HG02870 (cell line): ENCODE data around the gene GATA6.
"Not testable (repeated sequence)": the region's sequence is repeated elsewhere in the genome, so short reads cannot be mapped to it uniquely, and the experiment has no call there.

Experiments used
- ATAC-seq: cut with Tn5 transposase; IDR thresholded peaks from one replicate; pipeline ENCODE4 v1.9.1; 2021; ENCODE audit warnings: mild to moderate bottlenecking, moderate library complexity; ENCODE audit not compliant: unreplicated experiment

Gene GATA6

DNA sequence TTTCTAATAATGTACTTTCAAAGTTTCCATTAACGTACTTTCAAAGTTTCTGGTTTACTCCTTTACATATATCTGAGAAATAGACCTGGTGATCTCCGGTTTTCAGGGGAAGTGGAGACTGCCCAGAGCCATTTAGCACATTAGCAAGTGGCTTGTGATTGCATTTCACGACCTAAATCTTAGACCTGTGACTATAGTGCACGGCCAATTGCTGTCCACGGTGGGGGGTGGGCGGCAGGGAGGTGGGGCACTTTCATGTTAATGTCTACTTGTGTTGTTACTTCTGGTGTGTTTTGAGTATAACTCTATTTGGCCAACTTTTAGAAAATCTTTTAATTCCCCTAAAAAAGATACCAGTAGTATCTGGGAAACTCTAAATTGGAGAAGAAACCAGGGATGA, 11.3 kb downstream of the GATA6 start:
- ATAC-seq: no peak

DNA sequence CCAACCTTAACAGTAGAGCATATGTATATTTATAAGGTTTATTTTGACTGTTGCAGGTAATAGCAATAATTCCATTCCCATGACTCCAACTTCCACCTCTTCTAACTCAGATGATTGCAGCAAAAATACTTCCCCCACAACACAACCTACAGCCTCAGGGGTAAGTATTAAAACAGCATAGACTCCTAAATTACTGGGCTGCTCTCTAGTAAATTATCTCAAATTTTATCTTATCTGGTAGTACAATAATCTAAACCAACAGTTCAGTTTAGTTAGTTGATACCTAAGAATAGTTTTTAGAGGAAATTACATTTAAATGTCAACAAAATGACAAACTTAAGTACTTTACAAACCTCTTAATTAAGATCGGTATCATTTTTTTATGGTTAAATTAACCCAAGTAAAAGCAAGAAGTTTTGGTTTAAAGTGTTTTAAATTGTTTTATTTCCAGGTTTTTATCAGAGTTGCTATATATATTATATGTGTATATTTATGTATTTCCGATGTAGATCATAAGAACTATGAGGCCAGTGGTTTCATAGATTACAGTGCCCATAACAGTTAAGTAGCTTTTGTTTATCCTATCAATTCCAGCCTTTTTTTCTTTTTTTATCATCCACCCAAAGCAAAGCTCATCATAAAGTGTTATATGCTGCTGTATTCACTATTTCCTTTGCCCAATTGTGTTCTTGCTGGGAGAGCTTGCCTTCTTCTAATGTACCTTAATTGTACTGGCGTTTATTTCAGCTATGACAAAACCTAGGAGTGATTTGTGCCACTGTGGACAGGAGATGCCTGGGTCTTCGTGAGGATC, 13.7 kb downstream of the GATA6 start:
- no peak for ATAC-seq

DNA sequence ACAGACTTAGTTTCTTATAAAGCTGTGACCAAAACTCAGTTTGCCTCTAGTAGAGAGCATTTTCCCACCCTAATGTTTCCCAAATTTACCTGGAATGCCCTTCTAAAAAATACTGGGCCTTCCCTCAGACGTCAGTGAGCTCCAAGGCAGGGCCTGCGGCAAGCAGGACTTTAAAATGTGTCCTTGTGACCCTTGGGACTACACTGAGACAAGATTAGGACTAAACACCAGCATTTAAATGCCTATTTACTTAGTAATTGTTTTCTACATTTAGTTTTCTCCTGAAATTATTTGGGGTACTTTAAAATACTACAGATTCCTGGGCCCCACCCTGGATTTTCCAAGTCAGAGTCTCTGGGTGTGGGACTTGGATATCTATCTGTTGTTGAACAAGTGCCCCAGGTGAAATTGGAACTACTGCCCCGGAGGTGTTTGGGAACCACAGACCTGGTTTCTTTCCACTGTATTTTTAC, 14.3 kb downstream of the GATA6 start:
- no peak for ATAC-seq

DNA sequence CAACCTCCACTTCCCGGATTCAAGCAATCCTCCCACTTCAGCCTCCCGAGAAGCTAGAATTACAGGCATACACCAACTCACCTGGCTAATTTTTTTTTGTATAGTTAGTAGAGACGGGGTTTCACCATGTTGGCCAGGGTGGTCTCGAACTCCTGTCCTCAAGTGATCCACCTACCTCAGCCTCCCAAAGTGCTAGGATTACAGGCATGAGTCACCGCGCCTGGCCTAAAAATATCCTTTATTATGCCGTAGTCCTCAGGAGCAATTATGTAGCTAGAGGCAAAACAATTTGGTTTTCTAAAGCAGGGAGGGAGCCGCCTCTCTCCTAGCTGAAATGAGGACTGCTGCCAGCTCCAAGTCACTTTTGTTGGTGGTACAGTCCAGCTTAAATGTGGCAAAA, 15.2 kb downstream of the GATA6 start:
- not testable (repeated sequence) for ATAC-seq

DNA sequence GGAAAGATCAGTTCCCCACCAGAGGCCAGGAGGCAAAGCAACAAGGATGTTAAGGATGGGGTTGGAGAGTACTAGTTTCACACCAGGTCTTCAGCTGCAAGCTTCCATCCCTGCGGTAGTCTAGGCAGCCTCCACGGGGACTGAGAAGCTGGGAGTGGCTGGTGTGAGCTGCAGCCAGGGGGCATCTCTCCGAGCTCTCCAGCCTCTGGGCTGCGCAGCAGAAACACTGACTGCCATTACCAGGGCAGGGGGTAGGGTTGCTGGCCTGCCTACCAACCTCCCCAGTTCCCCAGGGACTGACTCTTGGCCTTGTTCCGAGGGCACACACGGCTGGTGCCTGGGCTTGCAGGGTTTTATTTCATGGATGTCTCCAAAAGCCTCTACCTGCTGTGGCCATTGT, 15.9 kb downstream of the GATA6 start:
- no peak for ATAC-seq

DNA sequence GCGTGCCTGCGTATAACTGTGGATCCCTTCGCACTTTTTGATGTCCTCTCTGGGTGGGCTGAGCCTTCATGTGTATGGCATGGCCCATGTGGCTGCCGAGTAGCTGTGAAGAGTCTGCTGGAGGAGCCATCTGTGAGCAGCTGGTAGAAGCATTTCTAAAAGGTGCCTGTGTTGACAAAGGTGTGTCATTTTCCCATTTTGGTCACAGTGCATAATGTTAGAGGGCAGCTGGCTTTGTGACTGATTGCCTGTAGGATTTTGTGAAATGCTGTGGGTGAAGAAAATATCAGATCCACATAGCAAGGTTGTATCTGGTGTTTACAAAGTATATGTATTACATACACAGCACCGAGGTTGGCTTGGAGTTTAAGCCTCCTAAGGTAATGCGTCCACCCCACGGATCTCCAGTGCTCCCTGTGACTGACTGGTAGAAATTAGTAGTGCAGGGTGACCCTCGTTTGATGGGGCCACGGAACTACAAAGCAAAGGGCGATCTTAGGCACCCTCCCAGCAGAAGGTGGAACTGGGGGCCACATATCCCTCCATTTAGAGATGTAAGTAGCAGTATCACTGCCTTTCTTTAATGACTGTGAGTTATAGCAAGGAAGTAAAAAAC, 16.5 kb downstream of the GATA6 start:
- no peak for ATAC-seq

DNA sequence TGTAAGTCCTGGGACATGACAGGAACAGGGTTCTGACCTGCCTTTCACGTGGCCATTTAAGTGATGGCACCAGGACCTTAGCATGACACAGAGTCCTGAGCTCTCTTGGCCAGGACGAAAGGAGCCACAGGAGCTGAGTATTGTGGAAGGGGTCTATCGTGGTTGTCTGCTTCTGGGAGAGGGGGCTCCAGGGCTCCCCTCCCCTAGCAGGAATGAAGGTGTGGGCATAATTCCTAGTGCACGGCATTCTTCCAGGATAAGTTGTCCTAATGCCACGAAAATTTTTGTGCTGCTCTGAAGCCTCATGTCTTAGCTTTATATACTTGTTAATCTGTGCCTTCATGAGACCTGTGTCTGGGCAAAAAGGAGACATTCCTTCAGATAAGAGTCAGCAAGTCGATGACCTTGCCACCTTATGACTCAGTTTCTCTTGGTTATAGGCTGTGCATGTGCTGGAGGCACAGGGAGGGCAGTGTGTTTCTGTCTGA, 17.1 kb downstream of the GATA6 start:
- no peak for ATAC-seq

DNA sequence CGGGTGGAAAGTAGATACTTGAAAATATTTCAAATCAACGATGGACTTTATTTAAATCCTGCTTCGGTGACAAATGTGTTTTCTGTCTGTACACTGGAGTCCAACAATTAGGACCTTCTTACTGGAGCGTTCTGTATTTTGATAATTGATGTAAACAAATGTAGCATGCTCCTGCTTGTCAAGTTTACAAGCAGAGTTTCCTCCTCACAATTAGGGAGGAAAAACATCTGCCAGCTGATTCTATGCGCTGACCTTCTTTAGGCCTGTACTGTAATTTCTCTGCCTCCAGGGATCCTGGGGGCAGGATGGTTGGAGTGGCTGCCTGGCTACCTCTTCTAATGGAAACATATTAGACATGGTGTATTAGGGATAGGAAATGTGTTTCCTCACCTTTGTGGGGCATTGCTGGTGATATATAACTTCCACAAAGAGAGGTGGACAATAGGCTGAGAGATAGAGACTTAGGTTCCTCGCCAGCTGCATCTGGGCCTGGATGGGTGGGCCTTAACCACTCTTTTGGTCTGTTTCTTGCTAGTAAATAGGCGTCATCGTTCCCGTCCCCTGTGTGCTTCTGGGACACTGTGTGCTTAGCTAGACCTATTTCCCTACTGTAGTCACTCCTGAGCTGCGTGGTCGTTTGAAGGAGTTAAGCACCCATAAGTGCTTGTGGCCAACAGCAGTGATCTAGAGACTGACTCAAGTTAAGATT, 19.3 kb downstream of the GATA6 start:
- no peak for ATAC-seq

DNA sequence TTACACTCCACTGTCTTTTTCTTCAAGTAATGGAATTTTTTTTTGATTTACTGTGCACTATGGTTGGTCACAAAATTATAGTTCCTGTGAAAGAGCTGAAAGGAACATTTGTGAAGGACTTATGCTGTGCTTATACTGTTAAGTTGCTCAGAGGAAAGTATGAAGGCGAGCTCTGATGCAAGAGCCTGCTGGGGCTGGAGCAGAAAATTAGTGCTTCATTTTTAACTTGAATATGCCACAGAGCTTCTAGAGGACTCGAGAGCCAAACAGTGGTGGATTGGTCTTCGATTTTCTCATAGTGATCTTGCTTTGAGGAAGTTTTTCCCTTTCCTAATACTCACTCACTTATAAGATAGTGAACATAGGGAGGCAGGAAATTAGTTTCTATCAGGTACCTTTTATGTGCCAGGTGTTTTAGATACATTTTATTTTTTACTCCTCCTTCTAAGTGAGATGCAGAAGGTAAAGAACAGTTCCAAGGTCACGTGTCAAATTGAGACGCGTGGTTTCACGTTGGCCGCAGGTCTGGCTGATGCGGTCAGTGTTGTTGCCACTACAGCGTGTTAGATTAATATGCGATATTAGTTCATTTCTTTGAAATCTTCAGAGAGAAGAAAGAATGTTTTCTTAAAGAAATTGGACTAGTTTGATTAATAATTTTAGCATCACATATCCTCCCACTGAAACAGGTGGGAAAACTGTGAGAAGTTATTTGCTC, 20.2 kb downstream of the GATA6 start:
- no peak for ATAC-seq

DNA sequence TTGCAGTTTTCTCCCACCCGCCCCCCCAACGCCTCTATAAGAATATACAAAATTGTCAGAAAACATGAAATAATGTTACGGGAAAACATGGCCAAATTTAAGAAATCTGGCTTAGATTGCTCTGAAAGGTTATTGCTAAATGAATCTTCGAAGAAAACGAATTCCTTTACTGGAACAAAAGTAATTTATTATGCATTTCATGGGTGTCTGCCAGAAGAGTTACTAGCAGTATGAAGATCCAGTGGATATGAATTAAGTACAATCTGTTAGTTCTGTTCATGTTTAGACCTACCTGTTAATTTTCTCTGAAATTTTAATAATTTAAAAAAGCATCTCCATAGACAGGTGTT, 21.9 kb downstream of the GATA6 start:
- no peak for ATAC-seq

DNA sequence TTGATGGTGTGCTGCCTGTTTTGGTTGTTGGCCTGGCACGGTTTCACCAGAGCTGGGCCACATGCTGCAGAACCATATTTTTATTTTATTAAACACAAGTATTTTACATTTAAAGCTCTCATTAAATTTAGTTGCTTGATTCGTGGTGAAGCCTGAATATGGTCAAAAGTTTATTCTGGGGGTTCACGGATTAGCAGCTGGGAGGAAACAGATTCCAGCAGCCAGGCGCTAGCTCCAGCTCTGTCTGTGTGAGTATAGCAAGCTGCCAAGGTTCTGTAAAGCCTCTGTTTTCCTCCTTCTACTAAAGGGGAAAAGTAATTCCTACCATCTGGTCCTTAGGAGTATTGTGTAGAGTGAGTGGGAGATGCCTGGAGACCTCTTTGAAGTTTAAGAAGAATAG, 22.5 kb downstream of the GATA6 start:
- no peak for ATAC-seq

DNA sequence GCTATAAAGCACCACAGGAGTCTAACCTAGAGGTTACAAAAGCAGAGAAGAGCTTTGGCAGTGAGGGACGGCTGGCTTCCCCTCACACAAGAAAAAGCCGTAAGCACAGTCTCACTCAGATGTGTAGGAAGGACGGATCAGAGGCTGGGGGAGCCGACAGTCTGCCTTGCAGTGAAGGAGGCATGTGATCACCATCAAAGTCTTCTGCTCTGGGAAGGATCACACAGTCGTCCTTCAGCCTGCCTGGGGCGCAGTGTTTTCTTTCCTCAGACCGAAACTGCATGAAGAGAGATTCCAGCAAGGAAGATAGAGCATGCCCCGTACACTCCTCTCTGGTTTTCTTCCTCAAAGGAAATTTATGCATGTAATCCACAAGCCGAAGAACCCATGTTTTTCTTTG, 24.1 kb downstream of the GATA6 start:
- no peak for ATAC-seq

DNA sequence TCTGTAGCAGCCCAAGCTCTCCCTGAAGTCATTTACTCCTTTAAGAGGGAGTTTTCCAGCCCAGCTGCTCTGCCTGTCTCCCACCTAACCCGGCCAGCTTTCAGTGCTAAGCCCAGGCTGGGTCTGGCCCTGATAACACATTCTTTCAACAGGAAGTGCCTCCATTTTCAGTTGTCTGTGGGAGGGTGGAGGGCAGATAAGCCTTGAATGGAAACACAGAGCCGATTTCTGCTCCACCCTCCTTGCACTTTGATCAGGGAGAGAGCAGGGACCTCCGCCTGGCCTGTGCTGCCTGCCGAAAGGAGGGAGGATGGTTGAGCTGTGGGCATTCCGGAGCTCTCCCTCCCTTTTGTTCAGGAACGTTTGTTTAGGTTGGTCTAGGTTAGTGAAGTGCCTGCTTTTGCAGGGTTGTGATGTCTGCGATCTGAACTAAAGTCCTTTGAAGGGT, 24.8 kb downstream of the GATA6 start:
- ATAC-seq: no peak

DNA sequence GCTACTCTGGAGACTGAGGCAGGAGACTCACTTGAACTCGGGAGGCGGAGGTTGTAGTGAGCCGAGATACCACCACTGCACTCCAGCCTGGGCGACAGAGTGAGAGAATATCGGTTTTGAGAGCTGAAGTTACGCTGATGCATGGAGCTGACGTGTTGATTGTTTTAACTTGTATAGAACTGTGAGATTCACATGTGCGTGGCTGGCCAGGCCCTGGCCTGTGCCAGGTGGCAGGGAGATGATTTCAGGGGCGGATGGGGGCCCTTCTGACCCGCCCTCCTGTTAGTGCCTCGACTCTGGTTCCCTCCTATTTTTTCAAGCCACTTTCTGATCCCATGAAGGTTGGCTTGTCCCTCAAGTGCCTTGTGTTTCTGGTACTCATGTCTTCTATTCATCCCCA, 25.7 kb downstream of the GATA6 start:
- ATAC-seq: no peak

DNA sequence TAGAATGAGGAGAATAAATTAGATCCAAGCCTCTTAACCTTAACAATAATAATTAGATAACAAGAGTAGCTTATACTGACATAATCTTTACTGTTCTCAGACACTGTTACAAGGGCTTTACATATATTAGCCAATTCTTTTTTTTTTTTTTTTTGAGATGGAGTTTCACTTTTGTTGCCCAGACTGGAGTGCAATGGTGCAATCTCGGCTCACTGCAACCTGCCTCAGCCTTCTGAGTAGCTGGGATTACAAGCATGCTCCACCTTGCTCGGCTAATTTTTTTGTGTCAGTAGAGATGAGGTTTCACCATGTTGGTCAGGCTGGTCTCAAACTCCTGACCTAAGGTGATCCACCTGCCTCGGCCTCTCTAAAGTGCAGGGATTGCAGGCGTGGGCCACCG, 27.6 kb downstream of the GATA6 start:
- not testable (repeated sequence) for ATAC-seq

DNA sequence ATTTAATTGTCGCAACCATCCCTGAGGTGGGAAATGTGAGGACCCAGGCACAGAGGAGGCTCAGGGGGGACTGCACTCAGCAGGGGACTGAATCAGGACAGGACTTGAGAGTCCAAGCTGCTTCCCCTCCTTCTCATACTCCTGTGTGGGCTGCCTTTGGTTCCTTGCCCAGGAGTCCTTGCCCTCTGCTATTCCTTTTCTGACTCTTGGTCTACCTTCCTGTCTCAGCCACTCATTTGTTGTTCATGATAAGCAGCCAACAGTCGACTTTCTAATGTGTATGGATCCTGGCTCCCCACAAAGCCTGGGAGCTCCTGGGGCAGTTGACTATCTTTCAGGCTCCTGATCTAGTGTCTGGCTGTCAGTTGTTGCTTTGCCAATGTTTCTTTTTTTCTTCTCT, 28.3 kb downstream of the GATA6 start:
- no peak for ATAC-seq

DNA sequence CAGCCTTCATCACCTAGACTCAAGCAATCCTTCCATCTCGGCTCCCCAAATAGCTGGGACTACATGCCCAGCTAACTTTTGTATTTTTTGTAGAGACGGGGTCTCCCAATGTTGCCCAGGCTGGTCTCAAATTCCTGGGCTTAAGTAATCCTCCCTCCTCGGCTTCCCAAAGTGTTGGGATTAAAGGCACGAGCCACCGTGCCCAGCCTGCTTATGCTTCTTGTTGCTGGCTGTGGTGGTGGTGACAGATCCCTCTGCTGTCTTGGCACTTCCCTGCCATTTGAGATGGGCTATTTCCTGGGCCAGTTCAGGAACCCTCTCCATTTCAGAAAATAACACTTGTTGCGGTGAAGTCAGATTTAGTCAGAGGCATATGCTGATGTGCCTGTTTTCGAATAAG, 28.8 kb downstream of the GATA6 start:
- ATAC-seq: no peak

DNA sequence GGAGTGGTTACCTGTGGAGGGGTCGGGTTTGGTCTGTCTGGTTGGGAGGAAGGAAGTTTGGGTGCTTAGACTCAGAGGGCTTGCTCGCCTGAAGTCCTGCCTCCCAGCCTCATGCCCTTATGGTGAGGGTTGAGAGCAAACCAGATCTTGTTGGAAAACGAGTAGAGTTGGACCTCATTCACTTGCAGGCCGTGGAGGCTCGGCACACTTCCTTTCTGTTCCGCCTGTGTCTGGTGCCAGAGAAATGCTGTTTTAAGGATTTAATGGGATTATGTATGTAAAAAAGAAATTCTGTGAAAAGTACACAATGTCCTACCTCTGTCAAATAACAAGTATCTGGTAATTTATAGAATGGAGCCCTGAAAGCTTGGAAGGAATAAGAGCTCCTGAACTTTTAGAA, 29.6 kb downstream of the GATA6 start:
- ATAC-seq: no peak

DNA sequence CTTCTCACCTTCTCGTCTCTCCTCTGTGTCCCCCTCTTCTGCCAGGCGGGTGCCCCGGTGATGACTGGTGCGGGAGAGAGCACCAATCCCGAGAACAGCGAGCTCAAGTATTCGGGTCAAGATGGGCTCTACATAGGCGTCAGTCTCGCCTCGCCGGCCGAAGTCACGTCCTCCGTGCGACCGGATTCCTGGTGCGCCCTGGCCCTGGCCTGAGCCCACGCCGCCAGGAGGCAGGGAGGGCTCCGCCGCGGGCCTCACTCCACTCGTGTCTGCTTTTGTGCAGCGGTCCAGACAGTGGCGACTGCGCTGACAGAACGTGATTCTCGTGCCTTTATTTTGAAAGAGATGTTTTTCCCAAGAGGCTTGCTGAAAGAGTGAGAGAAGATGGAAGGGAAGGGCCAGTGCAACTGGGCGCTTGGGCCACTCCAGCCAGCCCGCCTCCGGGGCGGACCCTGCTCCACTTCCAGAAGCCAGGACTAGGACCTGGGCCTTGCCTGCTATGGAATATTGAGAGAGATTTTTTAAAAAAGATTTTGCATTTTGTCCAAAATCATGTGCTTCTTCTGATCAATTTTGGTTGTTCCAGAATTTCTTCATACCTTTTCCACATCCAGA, 31.3 kb downstream of the GATA6 start:
- ATAC-seq: no peak

DNA sequence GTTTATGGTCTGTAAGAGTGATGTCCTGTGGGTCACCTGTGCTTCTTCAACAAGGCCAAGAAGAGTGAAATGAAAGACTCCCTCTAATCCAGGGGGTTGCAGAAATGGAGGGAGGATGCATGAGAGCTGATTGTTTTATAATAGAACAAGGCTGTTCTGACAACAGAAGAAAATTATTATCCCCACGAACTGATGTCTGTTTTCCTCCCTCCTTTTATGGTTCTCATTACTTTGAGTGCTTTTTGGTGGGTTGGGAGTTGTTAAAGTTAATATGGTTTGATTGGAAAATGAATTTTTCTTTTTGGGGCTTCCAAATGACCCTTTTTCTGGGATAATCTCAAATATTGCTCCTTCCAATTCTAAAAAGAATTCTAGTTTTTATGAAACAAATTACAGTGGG, 33.6 kb downstream of the GATA6 start:
- no peak for ATAC-seq
